Measurements from ENCODE around the gene NFKBIL1. TPM values are rescaled to one million over a fixed set of nuclear protein-coding genes. Genes with fewer than 3 reads are reported as not detected.
"Not testable (repeated sequence)": the region's sequence is repeated elsewhere in the genome, so short reads cannot be mapped to it uniquely, and the experiment has no call there.

NFKBIL1 gene
- total RNA-seq, 1 donor = 12.5 TPM

GRCh38 chr6:31588871-31589650 lies 41.7 kb downstream of the NFKBIL1 start:
- H3K4me3 ChIP-seq (ENCODE audit: low read depth, low read length) = no peak overlapping the region
- no peak for DNase-seq (ENCODE audit: low read depth)
- no peak for TF ChIP-seq CTCF (IDR thresholded peaks at IDR 0.05; ENCODE audit: insufficient read depth, low read depth, low read length)

- DNase-seq (ENCODE audit: low read depth); H3K4me3 ChIP-seq (ENCODE audit: low read depth, low read length): not testable (repeated sequence)
Measured at GRCh38 chr6:31590691-31591090, 43.3 kb downstream of the NFKBIL1 start.

- no peak overlapping the region for H3K4me3 ChIP-seq (ENCODE audit: low read depth, low read length)
- TF ChIP-seq CTCF (IDR thresholded peaks at IDR 0.05; ENCODE audit: insufficient read depth, low read depth, low read length) = no peak
- no peak for DNase-seq (ENCODE audit: low read depth)
Measured at GRCh38 chr6:31592396-31592771, 45.0 kb downstream of the NFKBIL1 start.

GRCh38 chr6:31597006-31597405 lies 49.6 kb downstream of the NFKBIL1 start:
- H3K4me3 ChIP-seq (ENCODE audit: low read depth, low read length) = no peak overlapping the region
- TF ChIP-seq CTCF (IDR thresholded peaks at IDR 0.05; ENCODE audit: insufficient read depth, low read depth, low read length) = peak; percentile 46
- DNase-seq (ENCODE audit: low read depth) = peak; percentile 41

- no peak overlapping the region for H3K4me3 ChIP-seq (ENCODE audit: low read depth, low read length)
- no peak for TF ChIP-seq CTCF (IDR thresholded peaks at IDR 0.05; ENCODE audit: insufficient read depth, low read depth, low read length)
- no peak for DNase-seq (ENCODE audit: low read depth)
Measured at GRCh38 chr6:31607317-31607716, 59.9 kb downstream of the NFKBIL1 start.

Small RNAs within 50 kb of the gene (small RNA-seq; reads per million reads assigned to genes)
- gene AL663061.1 (not detected), gene SNORD117 (606 reads per million, percentile 99 among the genes with 10 or more reads in this experiment), gene SNORD84 (not detected)

Other genes with a start within 250 kb of the NFKBIL1 start
- gene HLA-B, start 190.4 kb upstream of the NFKBIL1 start, total RNA-seq = 475 and 661 TPM in 2 replicates
- gene MICA, start 144.0 kb upstream of the NFKBIL1 start, total RNA-seq = 45.3 and 54.8 TPM in 2 replicates
- 15.5 and 30.7 TPM in 2 replicates for gene MICB, start 49.5 kb upstream of the NFKBIL1 start, total RNA-seq
- not detected in 2 replicates for gene MCCD1, start 18.6 kb upstream of the NFKBIL1 start, total RNA-seq
- 407 and 463 TPM in 2 replicates for gene DDX39B, start 5.6 kb upstream of the NFKBIL1 start, total RNA-seq
- gene ATP6V1G2, start 1.0 kb upstream of the NFKBIL1 start, total RNA-seq = 1.3 and 3.0 TPM in 2 replicates
- gene LTA, start 24.7 kb downstream of the NFKBIL1 start, total RNA-seq = not detected in 2 replicates
- under 0.01 TPM in 2 replicates for gene TNF, start 28.0 kb downstream of the NFKBIL1 start, total RNA-seq
- gene LTB, start 34.8 kb downstream of the NFKBIL1 start, total RNA-seq = 0.32 TPM in 1 of 2 replicates, not detected in the other
- not detected in 2 replicates for gene LST1, start 38.7 kb downstream of the NFKBIL1 start, total RNA-seq
- gene NCR3, start 45.4 kb downstream of the NFKBIL1 start, total RNA-seq = not detected in 2 replicates
- gene AIF1, start 67.6 kb downstream of the NFKBIL1 start, total RNA-seq = not detected in 2 replicates
- gene PRRC2A, start 73.1 kb downstream of the NFKBIL1 start, total RNA-seq = 75.4 and 84.2 TPM in 2 replicates
- gene BAG6, start 105.1 kb downstream of the NFKBIL1 start, total RNA-seq = 123 and 166 TPM in 2 replicates
- 0.43 and 0.97 TPM in 2 replicates for gene APOM, start 108.3 kb downstream of the NFKBIL1 start, total RNA-seq
- gene C6orf47, start 113.2 kb downstream of the NFKBIL1 start, total RNA-seq = 20.7 and 21.9 TPM in 2 replicates
- gene GPANK1, start 117.4 kb downstream of the NFKBIL1 start, total RNA-seq = 16.1 and 20.7 TPM in 2 replicates
- gene CSNK2B, start 118.5 kb downstream of the NFKBIL1 start, total RNA-seq = 136 and 144 TPM in 2 replicates
- gene LY6G5B, start 122.4 kb downstream of the NFKBIL1 start, total RNA-seq = 3.2 and 3.9 TPM in 2 replicates
- 0.43 and 0.64 TPM in 2 replicates for gene LY6G5C, start 133.5 kb downstream of the NFKBIL1 start, total RNA-seq
- 43.2 and 76.0 TPM in 2 replicates for gene ABHD16A, start 155.7 kb downstream of the NFKBIL1 start, total RNA-seq
- gene LY6G6F, start 159.3 kb downstream of the NFKBIL1 start, total RNA-seq = not detected in 2 replicates
- gene LY6G6D, start 167.7 kb downstream of the NFKBIL1 start, total RNA-seq = not detected in 2 replicates
- not detected in 2 replicates for gene LY6G6C, start 174.1 kb downstream of the NFKBIL1 start, total RNA-seq
- gene MPIG6B, start 175.8 kb downstream of the NFKBIL1 start, total RNA-seq = not detected in 2 replicates
- gene DDAH2, start 181.7 kb downstream of the NFKBIL1 start, total RNA-seq = 60.5 and 68.0 TPM in 2 replicates
- 586 and 701 TPM in 2 replicates for gene CLIC1, start 188.9 kb downstream of the NFKBIL1 start, total RNA-seq
- 9.5 and 13.9 TPM in 2 replicates for gene MSH5, start 192.4 kb downstream of the NFKBIL1 start, total RNA-seq
- gene SAPCD1, start 215.0 kb downstream of the NFKBIL1 start, total RNA-seq = 0.43 and 1.3 TPM in 2 replicates
- gene VWA7, start 229.7 kb downstream of the NFKBIL1 start, total RNA-seq = under 0.01 TPM in 2 replicates
- 60.0 and 73.1 TPM in 2 replicates for gene VARS1, start 248.1 kb downstream of the NFKBIL1 start, total RNA-seq